ENCODE data around the gene TJP3.

Gene TJP3

DNA sequence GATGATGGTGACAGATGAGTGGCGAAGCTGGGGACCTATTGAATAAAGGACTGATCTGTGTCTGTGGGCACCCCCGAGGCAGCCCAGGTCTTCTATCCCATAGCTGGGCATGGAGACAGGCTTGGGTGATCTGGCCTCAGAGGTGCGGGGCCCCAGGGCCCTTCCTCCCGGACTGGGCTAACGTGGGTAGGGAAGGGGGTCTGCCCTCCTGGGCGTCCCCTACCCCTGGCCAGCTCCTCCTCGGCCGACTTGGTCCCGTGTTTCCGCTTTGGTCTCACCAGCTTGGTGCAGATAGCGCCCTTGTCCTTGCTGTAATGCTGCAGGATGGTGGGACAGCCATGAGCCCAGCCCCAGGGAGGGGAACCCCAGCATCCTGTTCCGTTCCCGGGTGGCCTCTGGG is 74.7 kb downstream of the TJP3 start:
- no peak for DNase-seq (ENCODE audit: low read depth in 2 of 2)

DNA sequence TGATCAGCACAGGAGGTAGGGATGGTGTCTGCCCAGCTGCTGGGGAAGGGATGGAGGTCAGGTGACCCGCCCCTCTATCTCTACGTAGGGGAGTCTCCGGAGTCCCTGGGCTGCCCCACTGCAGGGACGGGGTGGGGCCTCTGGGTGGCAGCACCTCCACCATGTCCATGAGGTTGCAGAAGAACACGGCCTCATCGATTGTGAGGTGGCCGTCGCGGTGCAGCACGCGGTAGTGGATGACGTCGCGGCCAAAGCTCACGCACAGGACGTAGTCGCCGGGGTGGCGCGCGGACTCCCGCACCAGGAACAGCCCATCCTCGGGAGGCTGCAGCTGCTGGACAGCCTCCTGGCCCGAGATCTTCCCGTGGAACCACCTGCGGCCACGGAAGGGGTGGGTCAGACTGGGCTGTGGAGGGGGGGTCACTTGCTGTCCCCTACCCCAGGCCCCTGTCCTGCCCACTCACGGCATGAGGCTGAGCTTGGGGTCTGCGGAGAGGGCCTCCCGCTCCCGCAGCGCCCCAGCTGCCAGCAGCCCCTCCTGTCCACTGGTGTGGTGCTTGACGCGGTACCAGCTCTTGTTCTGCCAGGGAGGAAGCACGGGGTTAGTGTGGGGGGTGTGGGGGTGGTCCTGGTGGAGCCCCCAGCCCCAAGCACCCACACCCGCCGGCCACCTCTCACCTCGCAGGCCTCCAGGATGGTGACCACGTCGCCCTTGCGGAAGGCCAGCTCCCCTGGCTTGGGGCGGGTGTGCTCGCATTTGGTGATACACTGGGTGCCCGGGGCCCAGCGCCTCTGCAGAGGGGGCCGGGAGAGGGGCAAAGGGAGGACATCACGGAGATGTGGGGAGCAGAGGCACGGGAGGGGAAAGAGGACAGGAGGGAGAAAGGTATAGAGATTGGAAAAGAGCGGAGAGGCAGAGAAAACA is 75.7 kb downstream of the TJP3 start:
- DNase-seq (ENCODE audit: low read depth in 2 of 2) = peak in 1 of 2 donors; percentile 36

DNA sequence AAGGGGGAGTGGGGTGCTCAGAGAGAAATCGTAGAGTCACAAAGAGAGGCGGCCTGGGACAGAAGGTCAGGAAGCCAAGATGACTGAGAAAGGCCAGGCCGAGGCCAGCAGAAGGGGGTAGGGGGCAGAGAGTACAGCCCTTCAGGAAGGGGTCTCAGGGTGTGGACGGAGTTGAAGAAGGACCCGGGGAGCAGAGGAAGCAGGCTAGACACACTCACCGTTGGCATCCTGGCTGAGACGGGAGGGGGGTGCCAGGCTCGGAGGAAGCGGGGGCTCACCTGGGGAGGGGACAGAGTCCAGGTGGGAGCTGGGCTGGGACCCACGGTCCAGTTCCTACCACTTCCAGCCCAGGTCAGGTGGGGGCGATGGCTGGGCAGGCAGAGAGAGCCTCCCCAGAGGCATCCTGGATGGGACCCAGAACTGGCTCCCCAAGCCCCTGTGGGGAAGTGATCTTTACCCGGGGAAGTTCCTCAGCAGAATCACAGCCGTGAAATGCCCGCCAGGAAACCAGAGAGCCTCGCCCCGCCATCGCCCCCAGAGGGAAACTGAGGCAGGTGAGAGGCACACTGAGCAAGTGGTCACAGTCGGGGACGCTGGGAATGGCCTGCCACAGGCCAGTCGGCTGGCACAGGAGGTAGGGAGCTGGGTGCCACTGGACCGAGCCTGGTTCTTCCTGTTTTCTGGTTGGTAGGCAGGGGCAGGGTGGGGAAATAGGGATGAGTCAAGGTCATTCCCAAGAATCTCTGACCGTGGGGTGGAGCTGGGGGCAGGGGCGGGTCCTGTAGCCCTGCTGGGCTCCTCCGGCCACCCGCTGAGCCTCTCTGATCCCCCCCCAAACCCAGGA is 76.6 kb downstream of the TJP3 start:
- no peak for DNase-seq (ENCODE audit: low read depth in 2 of 2)

DNA sequence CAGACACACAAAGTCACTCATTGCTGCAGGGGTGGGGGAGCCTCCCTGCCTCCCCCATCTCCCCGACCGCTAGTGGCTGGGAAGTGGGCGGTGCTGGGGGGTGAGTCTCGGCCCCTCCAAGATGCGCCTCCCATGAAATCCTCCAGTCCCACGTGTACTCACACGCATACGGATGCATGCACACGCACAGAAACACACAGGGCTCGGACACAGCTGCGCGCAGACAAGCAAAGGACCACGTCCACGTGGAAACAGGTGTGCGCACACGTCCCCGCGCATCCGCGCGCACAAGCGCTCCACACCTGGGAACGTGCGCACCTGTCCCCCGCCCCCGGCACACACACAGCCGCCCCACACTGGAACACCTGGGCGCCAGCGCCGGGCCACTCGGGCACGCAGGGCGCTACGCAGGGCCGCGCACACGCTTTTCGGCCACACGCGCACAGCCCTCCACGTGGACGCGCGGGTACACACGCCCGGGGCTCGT is 77.3 kb downstream of the TJP3 start:
- DNase-seq (ENCODE audit: low read depth in 2 of 2) = no peak

DNA sequence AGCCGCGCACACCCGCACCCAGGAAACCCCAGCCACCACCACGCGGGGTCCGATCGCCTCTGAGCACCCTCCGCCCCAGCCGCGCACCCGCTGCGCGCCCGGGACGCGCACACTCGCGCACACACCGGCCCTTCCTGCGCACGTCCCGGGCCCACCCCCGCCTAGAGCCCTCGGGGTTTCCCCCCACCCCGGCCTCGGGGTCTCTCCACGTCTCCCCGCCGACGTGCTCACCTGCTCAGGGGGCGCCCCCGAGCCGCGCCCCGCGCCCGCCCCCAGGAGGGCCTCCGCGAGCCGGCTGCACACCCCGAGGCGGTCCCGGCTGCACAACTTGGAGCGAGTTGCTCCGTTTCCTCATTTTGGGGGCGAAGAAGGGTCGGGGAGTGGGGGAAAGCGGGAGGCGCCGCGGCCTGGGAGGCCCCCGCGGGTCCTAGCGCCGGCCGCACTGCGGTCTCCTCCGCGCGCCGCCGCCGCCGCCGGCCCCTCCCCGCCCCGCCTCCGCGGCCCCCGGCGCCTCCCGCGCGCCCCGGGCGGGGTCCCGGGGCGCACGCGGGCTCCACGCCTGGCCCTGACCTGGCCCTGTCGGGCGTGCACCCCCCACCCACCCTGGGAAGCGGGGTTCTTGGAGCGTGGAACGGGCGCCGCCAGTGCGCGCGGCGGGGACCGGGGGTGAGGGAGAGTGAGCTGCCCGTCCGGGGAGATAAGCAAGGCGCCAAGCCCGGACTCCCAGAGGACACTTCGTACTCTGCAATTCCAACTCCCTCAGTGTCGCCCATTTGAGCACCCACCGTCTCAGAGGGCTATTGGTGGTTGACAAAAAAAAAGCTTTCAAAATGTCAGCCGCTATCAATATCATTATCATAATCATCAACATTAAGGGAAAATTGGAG is 78.0 kb downstream of the TJP3 start, which contains the start of gene MATK:
MATK (minus strand) TSS at position 444 of the 887 bp plus-strand sequence. CDS start 1,246 bp downstream, outside the sequence.
- no peak for DNase-seq (ENCODE audit: low read depth in 2 of 2)

DNA sequence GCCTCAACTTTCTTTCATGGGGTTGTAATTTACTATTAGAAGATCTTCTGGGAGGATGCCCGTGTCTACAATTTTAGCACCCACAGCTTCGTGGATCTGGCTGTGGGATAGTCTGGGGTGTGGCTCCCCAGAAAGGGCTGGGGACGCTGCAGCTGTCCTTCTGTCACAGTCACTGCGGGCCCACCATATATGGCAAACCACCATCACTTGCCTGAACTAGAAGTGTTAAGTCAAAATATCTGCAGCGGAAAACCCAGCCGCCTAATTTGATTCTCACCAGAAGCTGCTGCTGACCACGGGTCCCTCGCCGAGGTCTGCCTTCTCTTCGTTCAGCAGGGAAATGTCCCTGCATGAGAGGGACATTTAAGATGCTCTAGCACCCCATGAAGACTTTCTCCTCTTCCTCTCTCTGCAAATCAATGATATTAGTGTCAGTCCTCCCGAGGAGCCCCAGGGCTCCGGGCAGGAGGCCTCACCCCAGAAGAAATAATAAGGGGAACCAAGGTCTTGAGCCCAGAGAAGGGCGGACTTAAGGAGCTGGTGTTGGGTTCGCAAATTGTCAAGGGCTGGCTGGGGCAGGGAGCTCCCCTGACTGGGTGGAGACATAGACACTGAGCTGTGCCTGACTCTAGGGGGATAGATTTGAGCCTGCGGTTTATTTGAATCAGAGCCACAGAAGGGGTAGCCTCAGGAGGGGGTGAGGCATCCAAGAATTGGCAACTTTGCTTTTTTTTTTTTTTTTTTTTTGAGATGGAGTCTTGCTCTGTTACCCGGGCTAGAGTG is 81.0 kb downstream of the TJP3 start:
- no peak for DNase-seq (ENCODE audit: low read depth in 2 of 2)

DNA sequence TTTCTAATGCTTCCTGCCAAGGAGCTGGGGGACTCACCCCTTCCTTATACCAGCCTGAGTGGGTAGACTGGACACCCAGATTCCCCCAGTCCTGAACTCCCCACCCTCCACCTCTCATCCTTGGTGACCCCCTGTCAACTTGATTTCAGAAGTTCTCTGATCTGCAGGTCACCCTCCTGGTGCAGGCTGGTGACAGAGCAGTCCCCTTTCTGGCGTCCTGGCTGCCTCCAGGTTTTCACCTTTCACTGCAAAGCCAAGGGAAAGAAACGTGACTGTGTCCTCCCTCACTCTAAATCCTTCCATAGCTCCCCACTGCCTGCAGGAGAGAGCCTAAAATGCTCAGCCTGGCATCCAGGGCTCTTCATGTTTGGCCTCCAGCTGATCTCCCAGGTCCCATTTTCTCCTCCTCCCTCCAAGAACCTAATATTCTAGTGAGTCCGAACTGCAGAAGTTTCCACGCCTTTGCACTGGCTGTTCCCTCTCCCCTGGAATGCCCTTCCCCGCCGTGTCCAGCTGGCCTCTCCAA is 82.1 kb downstream of the TJP3 start:
- DNase-seq (ENCODE audit: low read depth in 2 of 2) = no peak

DNA sequence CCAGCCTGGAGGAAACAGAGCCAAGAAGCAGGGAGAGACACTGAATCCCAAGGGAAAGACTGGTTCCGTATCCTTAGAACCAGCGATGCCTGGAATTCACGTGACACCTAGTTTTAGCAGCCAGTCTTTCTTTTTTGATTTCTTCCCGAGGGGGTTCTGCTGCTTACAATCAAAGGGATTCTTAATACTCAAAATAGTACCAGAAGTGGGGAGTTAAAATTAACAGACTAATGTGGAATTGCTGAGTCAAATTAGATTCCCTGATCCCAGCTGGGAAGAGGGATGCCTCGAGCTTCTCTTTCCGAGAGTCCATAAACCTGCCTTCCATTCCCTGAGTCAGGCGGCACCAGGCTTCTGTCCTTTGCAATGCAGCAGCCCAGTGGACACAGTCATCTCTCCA is 82.8 kb downstream of the TJP3 start:
- no peak for DNase-seq (ENCODE audit: low read depth in 2 of 2)

DNA sequence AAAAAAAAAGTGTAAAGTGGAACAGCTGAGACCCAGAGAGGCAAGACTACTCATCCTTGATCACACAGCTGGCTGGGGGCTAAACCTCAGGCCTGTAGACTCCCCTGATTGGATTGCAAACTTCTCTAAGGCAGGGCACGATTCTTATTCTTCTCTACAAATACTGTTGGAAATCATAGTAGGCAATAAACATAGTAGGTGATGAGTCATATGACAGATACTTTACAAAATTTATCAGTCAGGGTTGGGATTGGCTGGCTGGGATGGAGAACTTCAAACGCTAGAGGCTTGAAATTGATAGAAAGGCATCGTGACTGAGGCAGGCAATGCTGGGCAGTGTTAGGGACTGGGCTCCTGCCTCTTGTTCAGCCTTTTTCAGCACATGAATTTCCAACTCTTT is 83.9 kb downstream of the TJP3 start:
- DNase-seq (ENCODE audit: low read depth in 2 of 2) = no peak

DNA sequence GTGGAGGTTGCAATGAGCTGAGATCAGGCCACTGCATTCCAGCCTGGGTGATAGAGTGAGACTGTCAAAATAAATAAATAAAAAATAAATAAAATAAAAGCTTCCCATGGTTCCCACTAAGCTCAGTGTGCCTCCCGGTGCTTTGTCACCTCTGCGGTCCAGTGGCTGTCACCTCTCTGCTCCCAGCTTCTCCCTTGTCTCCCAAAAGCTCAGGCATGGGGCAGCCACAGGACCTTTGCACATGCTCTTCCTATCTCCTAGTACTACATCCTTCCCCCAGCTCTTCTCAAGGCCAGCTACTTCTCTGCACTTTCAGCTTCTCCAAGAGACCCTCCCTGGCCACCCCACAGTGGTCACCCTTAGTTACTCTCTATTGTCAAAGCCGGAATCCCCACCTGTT is 85.6 kb downstream of the TJP3 start:
- DNase-seq (ENCODE audit: low read depth in 2 of 2) = no peak

DNA sequence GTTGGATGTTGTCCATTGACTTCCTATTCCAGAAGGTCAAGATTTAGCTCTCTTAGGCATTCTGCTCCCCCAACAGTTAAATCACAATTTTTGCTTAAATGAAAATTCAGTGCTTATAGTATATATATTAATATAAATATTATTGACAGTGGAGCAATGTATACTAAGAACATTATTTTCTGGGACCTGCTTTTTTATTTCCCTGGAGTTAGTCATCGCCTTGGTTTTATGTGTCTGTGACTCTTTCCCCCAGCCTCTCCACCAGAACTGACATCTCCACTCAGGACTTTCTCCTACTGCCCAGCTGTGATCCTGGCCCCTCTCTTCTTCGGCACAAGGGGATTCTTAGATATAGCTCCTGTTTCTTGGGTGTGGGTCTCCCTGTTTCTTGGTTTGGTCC is 88.2 kb downstream of the TJP3 start:
- no peak for DNase-seq (ENCODE audit: low read depth in 2 of 2)

DNA sequence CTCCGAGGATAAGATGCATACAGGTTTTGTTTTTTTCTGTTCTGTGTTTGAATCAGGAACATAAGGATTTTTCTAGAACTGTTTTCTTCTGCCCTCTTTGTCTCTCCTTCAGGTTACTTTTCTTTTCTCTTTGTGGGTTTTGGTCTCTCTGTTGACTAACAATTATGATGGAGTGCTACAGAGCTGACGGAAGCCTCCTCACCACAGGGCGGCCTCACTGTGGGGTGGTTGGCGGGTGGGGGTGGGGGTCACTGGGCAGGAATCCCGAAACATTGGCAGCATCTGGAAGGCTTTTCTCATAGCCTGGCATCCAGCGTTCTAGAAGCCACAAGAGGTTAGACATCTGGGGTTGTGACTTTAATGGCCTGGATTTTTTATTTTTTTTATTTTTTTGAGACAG is 90.0 kb downstream of the TJP3 start:
- DNase-seq (ENCODE audit: low read depth in 2 of 2) = no peak

All from stimulated activated CD8-positive, alpha-beta memory T cell treated with anti-CD3 and anti-CD28 coated beads, Interleukin-2, amount 100 ng/mL, for 48 hours (primary cell).